GM21390 (cell line): ENCODE measurements around the gene LETM1.

Source experiments
- ATAC-seq: cut with Tn5 transposase; IDR thresholded peaks from one replicate; pipeline ENCODE4 v1.9.1; 2021; ENCODE audit not compliant: unreplicated experiment

LETM1 gene

GRCh38 chr4:1783015-1783414 lies 72.9 kb downstream of the LETM1 start:
- no peak for ATAC-seq

GRCh38 chr4:1780435-1780834 lies 75.5 kb downstream of the LETM1 start:
- ATAC-seq = no peak

GRCh38 chr4:1779588-1780382 lies 76.2 kb downstream of the LETM1 start:
- no peak for ATAC-seq

GRCh38 chr4:1778642-1779392 lies 77.1 kb downstream of the LETM1 start:
- no peak for ATAC-seq

- ATAC-seq = no peak
Observed at GRCh38 chr4:1777822-1778641, 77.9 kb downstream of the LETM1 start.

- no peak for ATAC-seq
Observed at GRCh38 chr4:1776521-1777161, 79.3 kb downstream of the LETM1 start.

GRCh38 chr4:1775731-1776500 lies 80.0 kb downstream of the LETM1 start:
- no peak for ATAC-seq

- no peak for ATAC-seq
Observed at GRCh38 chr4:1773754-1774153, 82.2 kb downstream of the LETM1 start.

GRCh38 chr4:1772853-1773538 lies 83.0 kb downstream of the LETM1 start:
- ATAC-seq = no peak

- no peak for ATAC-seq
Observed at GRCh38 chr4:1771555-1772305, 84.2 kb downstream of the LETM1 start.

GRCh38 chr4:1770791-1771231 lies 85.1 kb downstream of the LETM1 start:
- ATAC-seq = no peak

GRCh38 chr4:1770245-1770644 lies 85.7 kb downstream of the LETM1 start:
- no peak for ATAC-seq

GRCh38 chr4:1769692-1770091 lies 86.3 kb downstream of the LETM1 start:
- no peak for ATAC-seq

GRCh38 chr4:1768367-1769034 lies 87.5 kb downstream of the LETM1 start:
- ATAC-seq = no peak

GRCh38 chr4:1767770-1768366 lies 88.1 kb downstream of the LETM1 start:
- ATAC-seq = no peak

- no peak for ATAC-seq
Observed at GRCh38 chr4:1767061-1767769, 88.7 kb downstream of the LETM1 start.
